Activated naive CD8-positive, alpha-beta T cell (primary cell): Measurements from ENCODE around the gene CMTR1.
A peak's percentile ranks its signal among the peaks of the same experiment; 100 is the strongest.

Source experiments
- H3K27ac Mint-ChIP-seq: one replicate; pipeline ENCODE4 v1.8.0; 2021; ENCODE audit warnings: mixed read lengths
- H3K27me3 Mint-ChIP-seq: one replicate; pipeline ENCODE4 v1.8.0; 2021; ENCODE audit warnings: mixed read lengths
- H3K36me3 Mint-ChIP-seq: one replicate; pipeline ENCODE4 v1.8.0; 2021; ENCODE audit warnings: mixed read lengths
- H3K4me1 Mint-ChIP-seq: one replicate; pipeline ENCODE4 v1.8.0; 2021; ENCODE audit warnings: low read depth, mixed read lengths
- H3K4me3 Mint-ChIP-seq: one replicate; pipeline ENCODE4 v1.8.0; 2021; ENCODE audit warnings: mild to moderate bottlenecking, mixed read lengths
- H3K9me3 Mint-ChIP-seq: one replicate; pipeline ENCODE4 v1.8.0; 2021; ENCODE audit warnings: low read depth, mixed read lengths

CMTR1 gene

GRCh38 chr6:37454420-37455140, 21.6 kb downstream of the CMTR1 start:
- no peak overlapping the region for H3K27ac Mint-ChIP-seq
- H3K4me3 Mint-ChIP-seq, result no peak overlapping the region
- H3K27me3 Mint-ChIP-seq, result no peaks in the 10 kb centered on the region
- peaks cover 17% of the 10 kb centered on the region for H3K36me3 Mint-ChIP-seq
- no peaks in the 10 kb centered on the region for H3K9me3 Mint-ChIP-seq
- H3K4me1 Mint-ChIP-seq, result no peaks in the 10 kb centered on the region

DNA sequence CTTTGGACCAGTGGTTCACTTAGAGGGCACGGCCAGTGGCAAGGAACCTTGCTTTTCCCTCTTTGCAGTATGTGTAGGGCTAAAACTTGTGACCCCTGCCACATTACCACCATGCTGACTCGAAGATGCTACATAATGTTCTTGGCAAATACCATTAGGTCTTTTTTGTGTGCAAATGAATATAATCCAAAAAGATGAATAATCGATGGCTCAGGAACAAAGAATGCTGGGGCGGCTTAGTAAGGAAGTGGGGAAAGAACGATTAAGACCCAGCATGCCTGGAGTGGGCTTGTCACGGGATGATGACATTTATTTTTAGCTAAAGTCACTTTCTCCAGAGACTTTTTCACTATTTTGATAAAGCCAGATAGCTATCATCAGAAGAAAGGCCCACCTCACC, 23.1 kb downstream of the CMTR1 start:
- Mint-ChIP-seq H3K4me1 (no peaks in the 10 kb centered on the region), H3K27ac (no peak overlapping the region), H3K4me3 (no peak overlapping the region), H3K9me3 (no peaks in the 10 kb centered on the region), H3K36me3 (peaks cover 18% of the 10 kb centered on the region), H3K27me3 (no peaks in the 10 kb centered on the region)

DNA sequence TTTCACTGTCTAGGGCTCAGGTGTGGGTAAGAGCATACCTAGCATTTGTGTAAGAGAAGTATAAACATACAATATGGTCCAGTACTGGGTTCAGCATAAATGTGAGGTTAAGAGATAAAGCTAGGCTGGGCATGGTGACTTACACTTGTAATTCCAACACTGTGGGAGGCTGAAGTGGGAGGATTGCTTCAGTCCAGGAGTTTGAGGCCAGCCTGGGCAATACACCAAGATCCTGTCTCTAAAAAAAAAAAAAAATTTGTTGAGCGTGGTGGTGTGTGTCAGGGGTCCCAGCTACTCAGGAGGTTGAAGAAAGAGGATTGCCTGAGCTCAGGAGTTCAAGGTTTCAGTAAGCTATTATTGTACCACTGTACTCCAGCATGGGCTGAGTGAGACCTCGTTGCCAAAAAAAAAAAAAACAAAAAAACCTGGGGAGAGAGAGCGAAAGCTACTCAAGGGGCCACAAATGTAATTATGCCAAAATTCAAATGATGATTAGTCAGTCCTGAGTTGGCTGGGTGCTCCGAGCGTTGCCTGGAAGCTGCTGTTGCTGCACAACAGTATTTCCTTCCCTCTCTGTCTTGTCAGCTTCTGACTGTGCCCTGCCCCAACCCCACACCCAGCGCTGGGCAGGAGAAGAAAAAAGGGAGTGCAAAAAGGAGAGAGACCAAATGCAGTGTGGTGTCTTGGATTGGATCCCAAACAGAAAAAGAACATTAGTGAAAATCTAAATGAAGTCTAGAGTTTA, 24.0 kb downstream of the CMTR1 start:
- no peaks in the 10 kb centered on the region for H3K4me1 Mint-ChIP-seq
- no peaks in the 10 kb centered on the region for H3K27me3 Mint-ChIP-seq
- H3K27ac Mint-ChIP-seq, result no peak overlapping the region
- H3K4me3 Mint-ChIP-seq, result no peak overlapping the region
- peaks cover 21% of the 10 kb centered on the region for H3K36me3 Mint-ChIP-seq
- H3K9me3 Mint-ChIP-seq, result no peaks in the 10 kb centered on the region

GRCh38 chr6:37459981-37460800, 27.2 kb downstream of the CMTR1 start:
- Mint-ChIP-seq H3K27ac (no peak overlapping the region), H3K36me3 (peaks cover 31% of the 10 kb centered on the region), H3K4me3 (no peak overlapping the region)

DNA sequence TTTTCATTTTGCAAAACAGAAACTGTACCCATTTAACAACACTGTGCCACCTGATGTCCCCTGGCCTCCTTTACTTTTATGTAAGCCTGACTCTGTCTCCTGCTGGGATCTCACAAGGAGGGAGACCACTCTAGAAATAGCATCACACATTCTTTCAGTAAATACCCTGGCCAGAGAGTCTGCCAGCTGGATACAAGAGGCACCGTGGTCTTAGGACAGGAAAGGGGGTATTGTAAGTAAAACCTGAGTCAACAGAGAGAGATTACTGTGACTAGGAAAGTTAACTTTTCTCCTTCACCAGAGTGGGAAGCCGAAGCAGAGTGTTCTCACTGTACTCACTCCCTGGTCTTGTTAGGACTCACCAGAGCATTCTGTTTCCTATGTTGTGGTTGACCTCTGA, 27.8 kb downstream of the CMTR1 start:
- H3K4me3 Mint-ChIP-seq, result no peak overlapping the region
- no peaks in the 10 kb centered on the region for H3K27me3 Mint-ChIP-seq
- peaks cover 27% of the 10 kb centered on the region for H3K36me3 Mint-ChIP-seq
- no peak overlapping the region for H3K27ac Mint-ChIP-seq
- H3K9me3 Mint-ChIP-seq, result no peaks in the 10 kb centered on the region
- H3K4me1 Mint-ChIP-seq, result no peaks in the 10 kb centered on the region

More at GRCh38 chr6:37459981-37460800, 27.2 kb downstream of the CMTR1 start:
- H3K27me3 Mint-ChIP-seq, result no peaks in the 10 kb centered on the region
- H3K4me1 Mint-ChIP-seq, result no peaks in the 10 kb centered on the region
- H3K9me3 Mint-ChIP-seq, result no peaks in the 10 kb centered on the region

DNA sequence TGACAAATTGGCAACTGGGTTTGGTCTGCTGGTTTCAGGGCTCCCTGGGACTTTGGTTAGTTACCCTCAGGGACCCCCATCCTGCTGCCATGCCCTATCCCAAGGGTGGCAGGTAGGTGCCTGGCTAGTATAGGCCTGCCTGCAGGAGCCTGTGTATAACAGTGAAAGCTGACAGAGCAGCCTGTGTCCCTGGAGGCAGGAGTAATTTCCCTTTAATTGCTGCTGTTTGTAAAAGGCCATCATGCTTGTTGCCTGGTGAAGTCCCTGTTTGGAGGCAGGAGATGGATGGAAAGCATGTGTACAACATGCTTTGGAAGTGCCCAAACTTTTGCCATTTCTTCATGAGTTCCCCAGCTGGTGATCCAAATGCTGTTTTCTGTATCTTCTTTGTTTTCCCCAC, 30.1 kb downstream of the CMTR1 start:
- H3K36me3 Mint-ChIP-seq, result peaks cover 36% of the 10 kb centered on the region
- no peak overlapping the region for H3K4me3 Mint-ChIP-seq
- H3K27me3 Mint-ChIP-seq, result no peaks in the 10 kb centered on the region
- H3K27ac Mint-ChIP-seq, result no peak overlapping the region
- H3K9me3 Mint-ChIP-seq, result no peaks in the 10 kb centered on the region
- H3K4me1 Mint-ChIP-seq, result no peaks in the 10 kb centered on the region

GRCh38 chr6:37467718-37468117, 34.7 kb downstream of the CMTR1 start:
- no peaks in the 10 kb centered on the region for H3K9me3 Mint-ChIP-seq
- H3K4me3 Mint-ChIP-seq, result no peak overlapping the region
- no peak overlapping the region for H3K27ac Mint-ChIP-seq
- H3K27me3 Mint-ChIP-seq, result no peaks in the 10 kb centered on the region
- H3K4me1 Mint-ChIP-seq, result peaks cover 2% of the 10 kb centered on the region
- peaks cover 30% of the 10 kb centered on the region for H3K36me3 Mint-ChIP-seq

- no peaks in the 10 kb centered on the region for H3K9me3 Mint-ChIP-seq
- peaks cover 9% of the 10 kb centered on the region for H3K36me3 Mint-ChIP-seq
- H3K4me3 Mint-ChIP-seq, result no peak overlapping the region
- no peak overlapping the region for H3K27ac Mint-ChIP-seq
- peaks cover 2% of the 10 kb centered on the region for H3K4me1 Mint-ChIP-seq
- H3K27me3 Mint-ChIP-seq, result no peaks in the 10 kb centered on the region
These were observed 40.5 kb downstream of the CMTR1 start for GRCh38 chr6:37473364-37474095.

GRCh38 chr6:37474316-37474715, 41.3 kb downstream of the CMTR1 start:
- H3K4me1 Mint-ChIP-seq, result peaks cover 2% of the 10 kb centered on the region
- H3K4me3 Mint-ChIP-seq, result no peak overlapping the region
- H3K9me3 Mint-ChIP-seq, result no peaks in the 10 kb centered on the region
- peaks cover 9% of the 10 kb centered on the region for H3K36me3 Mint-ChIP-seq
- H3K27me3 Mint-ChIP-seq, result no peaks in the 10 kb centered on the region
- H3K27ac Mint-ChIP-seq, result no peak overlapping the region

GRCh38 chr6:37477191-37477590, 44.2 kb downstream of the CMTR1 start:
- Mint-ChIP-seq H3K4me1 (no peaks in the 10 kb centered on the region), H3K27ac (no peak overlapping the region), H3K9me3 (no peaks in the 10 kb centered on the region), H3K36me3 (no peaks in the 10 kb centered on the region), H3K27me3 (no peaks in the 10 kb centered on the region), H3K4me3 (no peak overlapping the region)

- Mint-ChIP-seq H3K27me3 (no peaks in the 10 kb centered on the region), H3K4me3 (no peak overlapping the region), H3K36me3 (no peaks in the 10 kb centered on the region), H3K9me3 (no peaks in the 10 kb centered on the region), H3K27ac (no peak overlapping the region), H3K4me1 (peaks cover 2% of the 10 kb centered on the region)
These were observed 44.8 kb downstream of the CMTR1 start for GRCh38 chr6:37477656-37478435.

- no peaks in the 10 kb centered on the region for H3K9me3 Mint-ChIP-seq
- peak overlapping the region; percentile 38 for H3K27ac Mint-ChIP-seq
- no peak overlapping the region for H3K4me3 Mint-ChIP-seq
- no peaks in the 10 kb centered on the region for H3K36me3 Mint-ChIP-seq
- H3K4me1 Mint-ChIP-seq, result peaks cover 2% of the 10 kb centered on the region
- H3K27me3 Mint-ChIP-seq, result no peaks in the 10 kb centered on the region
These were observed 45.8 kb downstream of the CMTR1 start for GRCh38 chr6:37478827-37479226.

- Mint-ChIP-seq H3K36me3 (no peaks in the 10 kb centered on the region), H3K27me3 (no peaks in the 10 kb centered on the region), H3K4me1 (peaks cover 2% of the 10 kb centered on the region), H3K27ac (no peak overlapping the region), H3K9me3 (no peaks in the 10 kb centered on the region), H3K4me3 (no peak overlapping the region)
These were observed 46.3 kb downstream of the CMTR1 start for GRCh38 chr6:37479266-37479854.
